GM19452 (cell line): ENCODE measurements around the gene NUP133.
"Not testable (repeated sequence)": the region's sequence is repeated elsewhere in the genome, so short reads cannot be mapped to it uniquely, and the experiment has no call there.

Experiments used
- ATAC-seq: cut with Tn5 transposase; IDR thresholded peaks from one replicate; pipeline ENCODE4 v1.9.1; 2021; ENCODE audit not compliant: unreplicated experiment

NUP133 gene

GRCh38 chr1:229507951-229508822 is at the start of gene NUP133:
TSS of gene NUP133 (minus strand) at chr1:229508341. CDS start at chr1:229508249, 92 bp downstream.
- ATAC-seq = peak; percentile 92

GRCh38 chr1:229557200-229557850 is 49.2 kb upstream of the NUP133 start:
- no peak for ATAC-seq

- no peak for ATAC-seq
These were observed 46.9 kb upstream of the NUP133 start for GRCh38 chr1:229554886-229555621.

GRCh38 chr1:229553621-229554130 is 45.5 kb upstream of the NUP133 start:
- ATAC-seq = no peak

GRCh38 chr1:229552732-229553131 is 44.6 kb upstream of the NUP133 start:
- no peak for ATAC-seq

- no peak for ATAC-seq
These were observed 42.8 kb upstream of the NUP133 start for GRCh38 chr1:229550812-229551567.

GRCh38 chr1:229547542-229547941 is 39.4 kb upstream of the NUP133 start:
- ATAC-seq = no peak

GRCh38 chr1:229544587-229544986 is 36.4 kb upstream of the NUP133 start:
- no peak for ATAC-seq

GRCh38 chr1:229539863-229540506 is 31.8 kb upstream of the NUP133 start:
- no peak for ATAC-seq

- no peak for ATAC-seq
These were observed 30.8 kb upstream of the NUP133 start for GRCh38 chr1:229538945-229539344.

GRCh38 chr1:229537894-229538293 is 29.8 kb upstream of the NUP133 start:
- ATAC-seq = no peak

GRCh38 chr1:229536982-229537381 is 28.8 kb upstream of the NUP133 start:
- no peak for ATAC-seq

- ATAC-seq = no peak
These were observed 27.1 kb upstream of the NUP133 start for GRCh38 chr1:229535230-229535629.

- ATAC-seq = no peak
These were observed 23.2 kb upstream of the NUP133 start for GRCh38 chr1:229531326-229531725.

GRCh38 chr1:229529639-229530038 is 21.5 kb upstream of the NUP133 start:
- ATAC-seq = no peak

- no peak for ATAC-seq
These were observed 18.6 kb upstream of the NUP133 start for GRCh38 chr1:229526695-229527094.

GRCh38 chr1:229523052-229523451 is 14.9 kb upstream of the NUP133 start:
- ATAC-seq = no peak

- no peak for ATAC-seq
These were observed 6.6 kb upstream of the NUP133 start for GRCh38 chr1:229514578-229515275.

GRCh38 chr1:229511625-229512024 is 3.5 kb upstream of the NUP133 start:
- not testable (repeated sequence) for ATAC-seq

GRCh38 chr1:229511201-229511600 is 3.1 kb upstream of the NUP133 start:
- not testable (repeated sequence) for ATAC-seq
